Esophagus squamous epithelium (tissue), 4 donors: ENCODE measurements around the gene SLC41A3.

Experiments
- CTCF ChIP-seq, 6 experiments: fragments of 450-650 bp in 4 of 6; fragments of 200-600 bp in 2 of 6; sonication (generic) in 2 of 6; IDR thresholded peaks; one replicate each; pipeline ENCODE4 v1.5.1; 2016 to 2019; ENCODE audit warnings: antibody characterized with exemption in 6 of 6, mild to moderate bottlenecking in 4 of 6, moderate library complexity in 4 of 6
- POLR2A ChIP-seq, 4 donors: fragments of 450-650 bp; IDR thresholded peaks; one replicate each; pipeline ENCODE4 v1.6.1; 2017; ENCODE audit warnings: antibody characterized with exemption in 4 of 4, mild to moderate bottlenecking in 4 of 4, moderate library complexity in 3 of 4

- no peak for TF ChIP-seq CTCF (IDR thresholded peaks at IDR 0.05)
- no peak for TF ChIP-seq POLR2A (IDR thresholded peaks at IDR 0.05)
These were observed 67.3 kb downstream of the SLC41A3 start for GRCh38 chr3:126016616-126017015.
